HTERT RPE-1 (cell line): ENCODE measurements around the gene AMPH.
"Not testable (repeated sequence)": the region's sequence is repeated elsewhere in the genome, so short reads cannot be mapped to it uniquely, and the experiment has no call there.

Source experiments
- in situ Hi-C: fragments of 300-500 bp; cut with MboI; formaldehyde crosslinking; loops from 4 replicates; pipeline ENCODE4 v1.14.3; 2020; ENCODE audit warnings: low sequenced_read_pairs

Gene AMPH

GRCh38 chr7:38629651-38630510, 1.3 kb downstream of the AMPH start:
- in situ Hi-C loops = no loop called here

- in situ Hi-C loops = no loop called here
Observed at GRCh38 chr7:38628630-38629385, 2.4 kb downstream of the AMPH start.

- in situ Hi-C loops = no loop called here
Observed at GRCh38 chr7:38625866-38626265, 5.3 kb downstream of the AMPH start.

- in situ Hi-C loops = no loop called here
Observed at GRCh38 chr7:38615665-38616064, 15.5 kb downstream of the AMPH start.

GRCh38 chr7:38607466-38607865, 23.7 kb downstream of the AMPH start:
- in situ Hi-C loops = no loop called here

GRCh38 chr7:38600741-38601140, 30.4 kb downstream of the AMPH start:
- in situ Hi-C loops = no loop called here

- in situ Hi-C loops = no loop called here
Observed at GRCh38 chr7:38594949-38595348, 36.2 kb downstream of the AMPH start.

GRCh38 chr7:38592737-38593288, 38.4 kb downstream of the AMPH start:
- in situ Hi-C loops = no loop called here

- in situ Hi-C loops = no loop called here
Observed at GRCh38 chr7:38585572-38586354, 45.4 kb downstream of the AMPH start.

- in situ Hi-C loops = no loop called here
Observed at GRCh38 chr7:38584443-38585210, 46.5 kb downstream of the AMPH start.

GRCh38 chr7:38580485-38580884, 50.7 kb downstream of the AMPH start:
- in situ Hi-C loops = no loop called here

GRCh38 chr7:38574086-38574485, 57.1 kb downstream of the AMPH start:
- in situ Hi-C loops = no loop called here

- in situ Hi-C loops = not testable (repeated sequence)
Observed at GRCh38 chr7:38571620-38572019, 59.6 kb downstream of the AMPH start.

- in situ Hi-C loops = no loop called here
Observed at GRCh38 chr7:38568497-38568896, 62.7 kb downstream of the AMPH start.

- in situ Hi-C loops = no loop called here
Observed at GRCh38 chr7:38565289-38565688, 65.9 kb downstream of the AMPH start.

GRCh38 chr7:38563741-38564140, 67.4 kb downstream of the AMPH start:
- in situ Hi-C loops = no loop called here

GRCh38 chr7:38561166-38561565, 70.0 kb downstream of the AMPH start:
- in situ Hi-C loops = no loop called here

- in situ Hi-C loops = no loop called here
Observed at GRCh38 chr7:38558761-38559345, 72.3 kb downstream of the AMPH start.

GRCh38 chr7:38554586-38554985, 76.6 kb downstream of the AMPH start:
- in situ Hi-C loops = no loop called here

- in situ Hi-C loops = no loop called here
Observed at GRCh38 chr7:38550836-38551235, 80.3 kb downstream of the AMPH start.
